IPS-18a (cell line): ENCODE measurements around the gene TMEM141.

Source experiments
- H3K27ac ChIP-seq: one replicate; pipeline ENCODE4 v1.5.1; 2013; ENCODE audit warnings: low read length
- H3K27me3 ChIP-seq: one replicate; pipeline ENCODE4 v1.6.1; 2013; ENCODE audit warnings: mild to moderate bottlenecking, low read length; ENCODE audit not compliant: control insufficient read depth, insufficient read depth
- H3K36me3 ChIP-seq: one replicate; pipeline ENCODE4 v1.6.1; 2013; ENCODE audit warnings: low read depth, low read length; ENCODE audit not compliant: control insufficient read depth
- H3K4me1 ChIP-seq: one replicate; pipeline ENCODE4 v1.6.1; 2013; ENCODE audit warnings: low read depth, low read length; ENCODE audit not compliant: control insufficient read depth
- H3K4me3 ChIP-seq: one replicate; pipeline ENCODE4 v1.5.1; 2013; ENCODE audit warnings: low read length
- H3K9ac ChIP-seq: one replicate; pipeline ENCODE4 v1.6.1; 2013; ENCODE audit warnings: mild to moderate bottlenecking, low read length, moderate library complexity
- H3K9me3 ChIP-seq: one replicate; pipeline ENCODE4 v1.6.1; 2013; ENCODE audit warnings: low read depth, low read length; ENCODE audit not compliant: control insufficient read depth

The TMEM141 gene

DNA sequence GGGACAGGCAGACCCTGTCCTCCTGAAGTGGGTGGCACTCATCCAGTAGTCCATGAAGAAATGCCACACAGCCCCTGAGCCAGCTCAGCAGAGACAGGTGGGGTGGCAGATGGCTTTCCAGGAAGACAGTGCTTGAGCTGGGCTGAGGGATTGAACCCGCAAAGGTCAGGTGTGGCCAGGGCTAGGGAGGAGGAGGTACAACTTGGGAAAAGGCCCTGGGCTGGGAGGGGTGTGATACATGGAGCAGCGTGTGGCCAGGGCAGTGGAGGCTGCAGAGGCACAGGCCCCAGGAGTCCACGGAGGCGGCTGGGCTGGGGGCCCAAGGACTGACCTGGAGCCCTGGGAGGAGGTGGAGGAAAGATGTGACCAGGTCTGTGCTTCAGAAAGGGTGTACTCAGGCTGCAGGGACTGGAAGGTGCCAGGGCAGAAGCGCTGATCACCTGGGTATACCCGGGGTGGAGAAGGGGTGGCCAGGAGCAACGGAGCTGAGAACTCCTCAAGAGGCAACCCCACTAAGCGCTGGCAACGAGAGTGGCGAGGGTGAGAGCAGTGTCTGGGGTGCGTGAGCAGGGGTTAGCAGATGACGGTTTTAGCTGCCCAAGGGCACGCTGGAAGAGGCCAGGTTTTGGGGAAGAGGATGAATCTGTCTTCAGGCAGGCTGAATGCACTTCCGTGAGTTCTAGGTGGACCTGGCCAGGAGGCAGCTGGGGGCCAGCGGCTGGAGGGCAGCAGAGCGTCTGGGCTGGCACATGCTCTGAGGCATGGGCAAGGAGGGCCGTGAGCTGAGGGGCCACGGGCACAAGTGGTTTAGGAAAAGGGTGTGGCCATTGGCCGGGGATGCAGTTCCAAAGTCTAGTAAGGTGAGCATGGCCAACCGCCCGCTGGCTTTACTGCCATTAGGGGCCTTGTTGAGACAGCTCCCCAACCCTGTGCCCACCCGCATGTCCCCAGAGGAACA is 12.7 kb downstream of the TMEM141 start:
- H3K36me3 ChIP-seq = no peaks in the 10 kb centered on the region
- no peaks in the 10 kb centered on the region for H3K9me3 ChIP-seq
- H3K27me3 ChIP-seq = peaks cover 18% of the 10 kb centered on the region
- peaks cover 5% of the 10 kb centered on the region for H3K4me1 ChIP-seq
- H3K9ac ChIP-seq = no peak overlapping the region
- no peak overlapping the region for H3K4me3 ChIP-seq
- H3K27ac ChIP-seq = no peak overlapping the region

DNA sequence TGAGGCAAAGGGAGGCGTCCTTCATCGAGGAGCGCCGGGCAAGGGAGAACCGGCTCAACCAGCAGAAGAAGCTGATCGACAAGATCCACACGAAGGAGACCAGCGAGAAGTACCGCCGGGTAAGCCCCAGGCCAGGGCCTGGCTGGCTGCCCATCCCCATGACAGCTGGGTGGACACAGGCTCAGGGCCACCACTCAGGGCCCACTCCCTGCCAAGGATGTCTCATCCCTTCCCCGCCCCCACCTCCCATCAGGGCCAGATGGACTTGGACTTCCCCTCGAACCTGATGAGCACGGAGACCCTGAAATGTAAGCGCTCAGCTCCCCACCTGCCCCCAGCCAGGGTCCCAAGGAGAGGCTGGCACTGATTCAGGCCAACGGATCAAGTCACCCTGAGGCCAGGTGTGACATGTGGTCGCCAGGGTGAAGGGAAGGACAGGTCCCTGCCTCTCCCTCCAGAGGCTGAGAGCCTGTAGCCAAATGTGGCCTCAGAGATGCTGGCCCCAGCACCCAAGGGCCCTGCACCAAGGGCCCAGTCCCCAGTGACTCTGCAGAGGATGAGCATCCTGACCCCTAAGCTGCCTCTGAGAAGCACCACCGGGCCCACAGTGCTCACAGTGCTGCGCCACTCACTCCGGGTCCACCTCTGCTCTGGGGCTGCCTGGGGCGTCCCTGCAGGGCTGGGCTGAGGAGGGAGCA is 13.5 kb downstream of the TMEM141 start:
- H3K9me3 ChIP-seq = no peaks in the 10 kb centered on the region
- H3K4me3 ChIP-seq = no peak overlapping the region
- peaks cover 10% of the 10 kb centered on the region for H3K27me3 ChIP-seq
- H3K4me1 ChIP-seq = peaks cover 8% of the 10 kb centered on the region
- peaks cover 1% of the 10 kb centered on the region for H3K36me3 ChIP-seq
- H3K27ac ChIP-seq = no peak overlapping the region
- H3K9ac ChIP-seq = no peak overlapping the region

DNA sequence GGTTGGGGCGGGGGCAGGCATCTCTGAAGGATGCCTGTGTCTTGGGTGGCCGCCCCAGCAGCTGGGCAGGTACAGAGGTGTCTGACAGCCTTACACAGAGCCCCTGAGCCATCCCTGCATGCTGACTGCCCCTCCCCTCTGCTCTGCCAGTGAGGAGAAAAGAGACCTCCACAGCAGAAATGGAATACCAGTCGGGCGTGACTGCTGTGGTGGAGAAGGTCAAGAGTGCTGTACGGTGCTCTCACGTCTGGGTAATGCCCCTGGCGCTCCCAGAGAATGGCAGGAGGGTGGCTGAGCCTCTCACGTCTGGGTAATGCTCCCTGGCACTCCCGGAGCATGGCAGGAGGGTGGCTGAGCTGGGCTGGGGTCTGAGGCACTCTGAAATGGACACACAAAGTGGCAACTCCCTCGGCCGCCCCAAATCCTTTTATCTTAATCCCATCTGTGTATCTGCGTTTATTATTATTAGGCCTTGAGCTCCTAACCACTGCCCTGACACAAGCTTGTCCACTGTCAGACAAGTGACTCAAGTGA is 14.1 kb downstream of the TMEM141 start:
- Histone ChIP-seq H3K27me3 (peaks cover 8% of the 10 kb centered on the region), H3K4me1 (peaks cover 8% of the 10 kb centered on the region), H3K4me3 (no peak overlapping the region), H3K9me3 (no peaks in the 10 kb centered on the region), H3K36me3 (peaks cover 7% of the 10 kb centered on the region), H3K9ac (no peak overlapping the region), H3K27ac (no peak overlapping the region)

DNA sequence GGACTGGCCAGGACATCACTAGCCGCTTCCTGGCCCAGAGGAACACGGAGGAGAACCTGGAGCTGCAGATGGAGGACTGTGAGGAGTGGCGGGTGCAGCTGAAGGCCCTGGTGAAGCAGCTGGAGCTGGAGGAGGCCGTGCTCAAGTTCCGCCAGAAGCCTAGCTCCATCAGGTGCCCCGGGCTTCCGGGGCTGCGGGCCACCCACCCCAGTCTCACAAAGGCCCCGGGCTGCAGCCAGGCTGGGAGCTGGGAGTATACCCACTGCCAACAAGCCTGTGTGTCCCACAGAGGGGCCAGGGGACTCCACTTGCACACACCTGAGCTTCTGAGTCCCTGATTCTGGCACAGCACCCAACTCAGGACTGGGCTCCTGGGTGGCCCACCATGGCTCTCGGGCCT is 14.9 kb downstream of the TMEM141 start:
- peaks cover 8% of the 10 kb centered on the region for H3K27me3 ChIP-seq
- H3K9me3 ChIP-seq = no peaks in the 10 kb centered on the region
- H3K36me3 ChIP-seq = peaks cover 7% of the 10 kb centered on the region
- no peak overlapping the region for H3K9ac ChIP-seq
- H3K27ac ChIP-seq = no peak overlapping the region
- peaks cover 3% of the 10 kb centered on the region for H3K4me1 ChIP-seq
- H3K4me3 ChIP-seq = no peak overlapping the region

DNA sequence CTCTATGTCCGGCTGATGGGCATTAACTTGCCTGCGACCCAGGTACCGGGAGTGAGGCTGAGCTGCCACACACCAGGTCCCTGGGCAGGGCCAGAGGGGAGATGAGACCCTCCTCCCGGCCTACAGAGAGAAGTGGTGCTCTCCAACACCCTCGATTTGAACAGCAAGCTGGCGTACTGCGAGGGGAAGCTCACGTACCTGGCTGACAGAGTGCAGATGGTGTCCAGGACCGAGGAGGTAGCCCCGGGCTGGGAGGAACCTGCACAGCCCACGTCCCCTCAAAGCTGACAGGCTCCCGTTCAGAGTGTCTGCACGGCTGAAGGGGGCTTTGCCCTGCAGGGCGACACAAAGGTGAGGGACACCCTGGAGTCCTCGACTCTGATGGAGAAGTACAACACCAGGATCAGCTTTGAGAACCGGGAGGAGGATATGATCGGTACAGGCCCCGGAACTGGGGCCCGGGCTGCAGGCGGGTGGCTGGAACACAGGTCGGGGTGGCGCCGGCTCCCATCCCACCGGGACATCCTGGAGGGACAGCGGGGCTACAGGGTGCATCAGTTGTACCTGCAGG is 15.6 kb downstream of the TMEM141 start:
- peak overlapping the region; percentile 64 for H3K4me3 ChIP-seq
- H3K27ac ChIP-seq = no peak overlapping the region
- peaks cover 7% of the 10 kb centered on the region for H3K36me3 ChIP-seq
- H3K9ac ChIP-seq = peak overlapping the region; percentile 63
- H3K4me1 ChIP-seq = peaks cover 3% of the 10 kb centered on the region
- peaks cover 7% of the 10 kb centered on the region for H3K27me3 ChIP-seq
- no peaks in the 10 kb centered on the region for H3K9me3 ChIP-seq

DNA sequence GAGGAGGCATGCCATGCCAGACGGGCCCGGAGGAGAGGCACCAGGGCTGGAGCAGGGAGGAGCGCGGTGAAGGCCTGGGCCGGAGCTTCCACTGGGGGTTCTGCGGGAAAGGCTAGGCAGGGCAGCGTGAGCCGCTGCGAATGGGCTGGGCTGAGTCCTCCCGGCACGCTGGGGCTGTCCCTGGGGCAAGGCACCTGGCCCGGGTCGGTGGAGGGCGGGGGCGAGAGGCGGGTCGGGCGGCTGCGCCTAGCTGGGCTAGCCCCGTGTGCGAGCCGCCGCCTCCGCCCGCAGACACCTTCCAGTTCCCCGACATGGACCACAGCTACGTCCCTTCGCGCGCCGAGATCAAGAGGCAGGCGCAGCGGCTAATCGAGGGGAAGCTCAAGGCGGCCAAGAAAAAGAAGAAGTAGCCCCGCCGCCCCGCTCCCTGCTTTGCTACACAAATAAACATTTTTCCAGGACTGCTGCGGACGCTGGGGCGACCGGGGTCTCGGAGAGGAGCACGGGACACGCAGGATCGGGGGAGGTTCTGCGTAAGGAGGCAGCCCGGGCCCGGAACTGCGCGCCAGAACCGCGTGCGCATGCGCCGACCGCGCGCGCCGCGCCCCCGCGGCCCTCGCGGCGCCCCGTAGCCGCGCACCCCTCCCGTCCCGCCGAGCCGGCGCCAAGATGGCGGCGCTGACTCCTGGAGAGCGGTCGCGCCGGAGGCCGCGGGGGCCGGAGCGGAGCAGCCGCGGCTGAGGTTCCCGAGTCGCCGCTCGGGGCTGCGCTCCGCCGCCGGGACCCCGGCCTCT is 16.3 kb downstream of the TMEM141 start, which contains the start of gene RABL6:
Gene RABL6, plus strand, starts transcription at position 668 of the 794 bp plus-strand sequence. CDS start 249 bp downstream, outside the sequence.
- Histone ChIP-seq H3K36me3 (peaks cover 7% of the 10 kb centered on the region), H3K9me3 (no peaks in the 10 kb centered on the region), H3K4me3 (peak within 1 kb of the TSS; percentile 74), H3K9ac (peak within 1 kb of the TSS; percentile 71), H3K27ac (no peak within 1 kb of the TSS), H3K4me1 (peaks cover 3% of the 10 kb centered on the region), H3K27me3 (no peaks in the 10 kb centered on the region)

DNA sequence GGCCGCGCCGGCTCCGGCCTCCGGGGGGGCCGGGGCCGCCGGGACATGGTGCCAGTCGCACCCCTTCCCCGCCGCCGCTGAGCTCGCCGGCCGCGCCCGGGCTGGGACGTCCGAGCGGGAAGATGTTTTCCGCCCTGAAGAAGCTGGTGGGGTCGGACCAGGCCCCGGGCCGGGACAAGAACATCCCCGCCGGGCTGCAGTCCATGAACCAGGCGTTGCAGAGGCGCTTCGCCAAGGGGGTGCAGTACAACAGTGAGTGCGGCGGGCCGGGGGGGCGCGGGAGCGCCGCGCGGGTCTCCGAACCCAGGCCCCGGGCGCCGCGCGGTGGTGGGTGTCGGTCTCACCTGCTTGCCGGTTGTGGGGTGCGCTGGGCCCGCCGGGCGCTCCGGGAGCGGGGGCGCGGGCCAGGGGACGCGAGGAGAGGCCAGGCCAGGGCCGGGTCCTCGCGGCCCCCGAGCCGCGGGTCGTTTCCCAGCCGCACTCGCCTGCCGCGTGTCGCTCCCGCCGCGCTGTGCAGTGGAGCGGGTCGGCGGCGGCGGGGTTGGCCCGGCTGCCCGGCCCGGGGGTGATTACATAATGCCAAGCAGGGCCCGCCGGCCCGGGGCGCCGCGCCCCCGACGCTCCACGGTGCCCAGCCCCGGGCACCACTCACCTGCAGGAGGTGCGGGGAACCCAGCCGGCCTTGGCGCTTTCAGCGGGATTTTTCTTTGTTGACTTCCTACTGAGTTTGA is 17.1 kb downstream of the TMEM141 start:
- Histone ChIP-seq H3K27ac (no peak overlapping the region), H3K4me1 (peaks cover 3% of the 10 kb centered on the region), H3K9ac (peak overlapping the region; percentile 71), H3K36me3 (peaks cover 9% of the 10 kb centered on the region), H3K4me3 (peak overlapping the region; percentile 74), H3K27me3 (no peaks in the 10 kb centered on the region), H3K9me3 (no peaks in the 10 kb centered on the region)

DNA sequence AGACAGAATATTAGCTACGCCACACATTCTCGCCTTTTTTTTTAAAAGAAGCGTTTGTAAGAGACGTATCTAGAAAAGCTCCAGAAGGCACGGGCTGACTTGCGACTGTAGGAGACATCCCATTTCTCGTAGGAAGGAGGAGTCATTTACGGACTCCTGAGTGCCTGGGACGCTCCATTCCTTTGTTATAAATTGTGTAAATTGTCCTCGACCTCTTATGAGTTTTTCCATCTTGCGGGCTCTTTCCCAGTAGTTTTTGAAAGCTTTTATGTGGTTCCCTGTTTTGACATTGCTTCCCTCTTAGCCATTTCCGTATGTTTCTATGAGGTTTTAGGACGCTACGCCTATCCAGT is 17.6 kb downstream of the TMEM141 start:
- Histone ChIP-seq H3K27ac (no peak overlapping the region), H3K36me3 (peaks cover 9% of the 10 kb centered on the region), H3K9ac (peak overlapping the region; percentile 71), H3K4me1 (peaks cover 3% of the 10 kb centered on the region), H3K4me3 (peak overlapping the region; percentile 74), H3K27me3 (no peaks in the 10 kb centered on the region), H3K9me3 (no peaks in the 10 kb centered on the region)

DNA sequence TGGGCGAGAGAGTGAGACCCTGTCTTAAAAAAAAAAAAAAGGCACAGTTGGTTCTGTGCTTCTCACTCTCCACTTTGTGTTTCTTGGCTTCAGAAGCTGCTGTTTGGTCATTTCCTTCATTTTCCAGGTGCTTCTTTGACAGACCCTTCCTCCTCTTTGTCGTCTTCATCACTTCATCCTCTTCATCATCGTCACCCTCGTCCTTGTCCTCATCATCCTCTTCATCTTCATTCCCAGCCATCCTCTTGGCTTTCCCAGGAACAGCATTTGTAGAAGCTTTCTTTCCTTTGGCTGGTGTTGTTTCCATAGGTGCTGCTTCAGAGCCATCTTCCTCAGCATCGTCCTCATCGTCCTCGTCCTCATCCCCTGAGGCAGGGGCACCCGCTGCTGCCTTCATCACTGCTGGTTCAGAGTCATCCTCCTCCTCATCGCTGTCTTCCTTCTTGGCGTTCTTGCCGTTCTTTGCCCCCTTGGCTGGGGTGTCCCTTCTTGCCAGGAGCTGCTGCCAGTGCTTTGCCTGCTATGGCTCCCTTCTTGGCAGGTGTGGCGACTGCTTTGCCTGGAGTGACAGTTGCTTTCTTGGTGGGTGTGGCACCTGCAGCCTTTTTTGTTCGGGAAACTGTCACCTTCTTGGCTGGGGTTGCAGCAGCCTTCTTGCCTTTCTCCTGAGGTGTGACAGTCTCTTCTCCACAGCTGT is 23.7 kb downstream of the TMEM141 start:
- Histone ChIP-seq H3K4me3 (no peak overlapping the region), H3K9ac (no peak overlapping the region), H3K36me3 (peaks cover 11% of the 10 kb centered on the region), H3K4me1 (no peaks in the 10 kb centered on the region), H3K9me3 (no peaks in the 10 kb centered on the region), H3K27ac (no peak overlapping the region), H3K27me3 (no peaks in the 10 kb centered on the region)

DNA sequence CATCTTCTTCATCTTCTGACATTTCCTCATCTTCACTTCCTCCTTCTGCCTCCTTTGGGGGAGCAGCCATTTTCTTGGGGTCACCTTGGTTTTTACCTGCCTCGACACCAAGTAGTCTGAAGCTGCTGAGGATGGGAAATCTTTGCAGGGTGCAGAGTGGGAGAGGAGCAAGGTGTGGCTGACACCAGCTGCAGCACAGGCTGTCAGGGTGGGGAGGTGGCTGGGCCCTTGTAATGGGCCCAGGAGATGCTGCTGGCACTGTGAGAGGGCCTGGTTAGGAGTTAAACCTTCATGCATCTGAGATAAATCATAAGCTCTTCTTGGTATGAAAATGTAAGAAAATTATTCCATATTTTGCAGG is 24.3 kb downstream of the TMEM141 start:
- Histone ChIP-seq H3K9me3 (no peaks in the 10 kb centered on the region), H3K27ac (no peak overlapping the region), H3K4me1 (no peaks in the 10 kb centered on the region), H3K4me3 (no peak overlapping the region), H3K27me3 (no peaks in the 10 kb centered on the region), H3K36me3 (peaks cover 7% of the 10 kb centered on the region), H3K9ac (no peak overlapping the region)
